ENCODE data around the gene ADRB2. TPM values are rescaled to one million over a fixed set of nuclear protein-coding genes. Genes with fewer than 3 reads are reported as not detected.
"Not testable (repeated sequence)": the region's sequence is repeated elsewhere in the genome, so short reads cannot be mapped to it uniquely, and the experiment has no call there.

The ADRB2 gene
- total RNA-seq, 2 experiments from 2014 or later = 0.36 to 0.52 TPM

- H3K4me1 Mint-ChIP-seq (ENCODE audit: low read depth) = peaks cover 24% of the 10 kb centered on the region
- POLR2A ChIA-PET = interaction anchor here (0.5 kb wide), 1 partner anchor 487 kb away, joined by 3 read pairs; no protein-coding TSS in a partner anchor
- H3K27ac Mint-ChIP-seq = no peak overlapping the region
- no peak overlapping the region for H3K4me3 Mint-ChIP-seq
- CTCF ChIA-PET = interaction anchor here (1.3 to 2.6 kb wide), 2 partner anchors 166 to 243 kb away, joined by 5 to 9 read pairs; no protein-coding TSS in a partner anchor
- peak; percentile 31 for DNase-seq
- H3K36me3 Mint-ChIP-seq = no peaks in the 10 kb centered on the region
- intact Hi-C loops (cut with micrococcal nuclease) = loop anchor here (5.0 kb wide), 2 partner anchors 35 to 605 kb away; partner anchors contain the start of gene ADRB2
- H3K9me3 Mint-ChIP-seq = no peaks in the 10 kb centered on the region
- H3K27me3 Mint-ChIP-seq = peaks cover 29% of the 10 kb centered on the region
These were observed 33.7 kb upstream of the ADRB2 start for GRCh38 chr5:148792744-148793143.

- CTCF ChIA-PET = interaction anchor here (0.9 to 2.6 kb wide), 3 partner anchors 27 to 242 kb away, joined by 3 to 9 read pairs (median 5); no protein-coding TSS in a partner anchor
- intact Hi-C loops (cut with micrococcal nuclease) = loop anchor here (5.0 kb wide), 2 partner anchors 34 to 606 kb away; partner anchors contain the start of gene ADRB2
- DNase-seq = no peak
- POLR2A ChIA-PET = interaction anchor here (0.5 kb wide), 1 partner anchor 487 kb away, joined by 3 read pairs; no protein-coding TSS in a partner anchor
- peaks cover 28% of the 10 kb centered on the region for H3K27me3 Mint-ChIP-seq
- H3K36me3 Mint-ChIP-seq = no peaks in the 10 kb centered on the region
- H3K4me1 Mint-ChIP-seq (ENCODE audit: low read depth) = peaks cover 24% of the 10 kb centered on the region
- no peak overlapping the region for H3K27ac Mint-ChIP-seq
- H3K4me3 Mint-ChIP-seq = no peak overlapping the region
- no peaks in the 10 kb centered on the region for H3K9me3 Mint-ChIP-seq
These were observed 33.1 kb upstream of the ADRB2 start for GRCh38 chr5:148793261-148793660.

- Mint-ChIP-seq H3K4me3 (no peak overlapping the region), H3K27me3 (peaks cover 28% of the 10 kb centered on the region), H3K9me3 (no peaks in the 10 kb centered on the region), H3K27ac (no peak overlapping the region), H3K4me1 (ENCODE audit: low read depth) (peaks cover 27% of the 10 kb centered on the region), H3K36me3 (no peaks in the 10 kb centered on the region)
- intact Hi-C loops (cut with micrococcal nuclease) = loop anchor here (5.0 kb wide), 2 partner anchors 33 to 607 kb away; partner anchors contain the start of gene ADRB2
- POLR2A ChIA-PET = interaction anchor here (0.6 kb wide), 1 partner anchor 12 kb away, joined by 3 read pairs; no protein-coding TSS in a partner anchor
- DNase-seq = no peak
- CTCF ChIA-PET = interaction anchor here (0.5 to 0.9 kb wide), 3 partner anchors 26 to 759 kb away, joined by 3 read pairs; no protein-coding TSS in a partner anchor
These were observed 32.1 kb upstream of the ADRB2 start for GRCh38 chr5:148794275-148794674.

GRCh38 chr5:148794729-148795561 lies 31.5 kb upstream of the ADRB2 start:
- Mint-ChIP-seq H3K4me3 (no peak overlapping the region), H3K9me3 (no peaks in the 10 kb centered on the region), H3K27me3 (peaks cover 25% of the 10 kb centered on the region), H3K36me3 (no peaks in the 10 kb centered on the region), H3K27ac (no peak overlapping the region), H3K4me1 (ENCODE audit: low read depth) (peaks cover 32% of the 10 kb centered on the region)
- DNase-seq = no peak
- intact Hi-C loops (cut with micrococcal nuclease) = loop anchor here (5.0 kb wide), 2 partner anchors 32 to 608 kb away; partner anchors contain the start of gene ADRB2
- ChIA-PET POLR2A (no interaction called here), CTCF (no interaction called here)

- ChIA-PET POLR2A (no interaction called here), CTCF (interaction anchor here (0.9 to 3.1 kb wide), 3 partner anchors 24 to 161 kb away, joined by 3 to 10 read pairs (median 3); no protein-coding TSS in a partner anchor)
- DNase-seq = no peak
- H3K4me3 Mint-ChIP-seq = no peak overlapping the region
- peaks cover 24% of the 10 kb centered on the region for H3K4me1 Mint-ChIP-seq (ENCODE audit: low read depth)
- intact Hi-C loops (cut with micrococcal nuclease) = no loop called here
- H3K27ac Mint-ChIP-seq = no peak overlapping the region
- H3K27me3 Mint-ChIP-seq = peaks cover 27% of the 10 kb centered on the region
- H3K9me3 Mint-ChIP-seq = no peaks in the 10 kb centered on the region
- H3K36me3 Mint-ChIP-seq = no peaks in the 10 kb centered on the region
These were observed 29.5 kb upstream of the ADRB2 start for GRCh38 chr5:148796936-148797335.

GRCh38 chr5:148798786-148799185 lies 27.6 kb upstream of the ADRB2 start:
- Mint-ChIP-seq H3K27ac (no peak overlapping the region), H3K9me3 (peaks cover 5% of the 10 kb centered on the region), H3K4me3 (no peak overlapping the region), H3K27me3 (peaks cover 26% of the 10 kb centered on the region), H3K36me3 (peaks cover 3% of the 10 kb centered on the region), H3K4me1 (ENCODE audit: low read depth) (peaks cover 30% of the 10 kb centered on the region)
- intact Hi-C loops (cut with micrococcal nuclease) = no loop called here
- DNase-seq = no peak
- ChIA-PET CTCF (interaction anchor here (0.8 to 3.1 kb wide), 3 partner anchors 23 to 68 kb away, joined by 3 to 10 read pairs (median 4); no protein-coding TSS in a partner anchor), POLR2A (no interaction called here)

GRCh38 chr5:148799737-148800527 lies 26.5 kb upstream of the ADRB2 start:
- H3K4me3 Mint-ChIP-seq = no peak overlapping the region

GRCh38 chr5:148801682-148802276 lies 24.6 kb upstream of the ADRB2 start:
- POLR2A ChIA-PET = no interaction called here
- no peak for DNase-seq
- peaks cover 3% of the 10 kb centered on the region for H3K36me3 Mint-ChIP-seq
- intact Hi-C loops (cut with micrococcal nuclease) = loop anchor here (2.0 to 10.0 kb wide), 3 partner anchors 93 to 753 kb away; partner anchors contain the start of gene CSNK1A1
- peaks cover 5% of the 10 kb centered on the region for H3K9me3 Mint-ChIP-seq
- H3K4me1 Mint-ChIP-seq (ENCODE audit: low read depth) = peaks cover 55% of the 10 kb centered on the region
- no peak overlapping the region for H3K27ac Mint-ChIP-seq
- CTCF ChIA-PET = interaction anchor here (1.0 kb wide), 2 partner anchors 10 to 19 kb away, joined by 3 read pairs; no protein-coding TSS in a partner anchor
- H3K4me3 Mint-ChIP-seq = no peak overlapping the region
- H3K27me3 Mint-ChIP-seq = peaks cover 19% of the 10 kb centered on the region

More at GRCh38 chr5:148799737-148800527, 26.5 kb upstream of the ADRB2 start:
- CTCF ChIA-PET = interaction anchor here (0.6 to 1.7 kb wide), 5 partner anchors 11 to 158 kb away, joined by 3 to 7 read pairs (median 4); no protein-coding TSS in a partner anchor
- peaks cover 3% of the 10 kb centered on the region for H3K36me3 Mint-ChIP-seq
- peaks cover 5% of the 10 kb centered on the region for H3K9me3 Mint-ChIP-seq
- H3K4me1 Mint-ChIP-seq (ENCODE audit: low read depth) = peaks cover 40% of the 10 kb centered on the region
- POLR2A ChIA-PET = interaction anchor here (0.6 to 1.7 kb wide), 2 partner anchors 9 to 25 kb away, joined by 3 to 8 read pairs; no protein-coding TSS in a partner anchor
- intact Hi-C loops (cut with micrococcal nuclease) = loop anchor here (1.0 to 10.0 kb wide), 5 partner anchors 9 to 755 kb away; partner anchors contain the start of gene CSNK1A1
- H3K27me3 Mint-ChIP-seq = peaks cover 23% of the 10 kb centered on the region
- peak; percentile 59 for DNase-seq
- peak overlapping the region; percentile 4 for H3K27ac Mint-ChIP-seq

- POLR2A ChIA-PET = interaction anchor here (1.0 to 1.4 kb wide), 3 partner anchors 12 to 83 kb away, joined by 3 to 13 read pairs (median 3); no protein-coding TSS in a partner anchor
- intact Hi-C loops (cut with micrococcal nuclease) = loop anchor here (10.0 kb wide), 2 partner anchors 359 to 751 kb away; partner anchors contain the start of gene CSNK1A1
- H3K27me3 Mint-ChIP-seq = peaks cover 19% of the 10 kb centered on the region
- peak; percentile 62 for DNase-seq
- H3K27ac Mint-ChIP-seq = peak overlapping the region; percentile 49
- H3K9me3 Mint-ChIP-seq, H3K4me3 Mint-ChIP-seq, H3K36me3 Mint-ChIP-seq: not testable (repeated sequence)
- CTCF ChIA-PET = interaction anchor here (2.7 to 3.2 kb wide), 2 partner anchors 12 to 18 kb away, joined by 11 to 12 read pairs; no protein-coding TSS in a partner anchor
- peaks cover 60% of the 10 kb centered on the region for H3K4me1 Mint-ChIP-seq (ENCODE audit: low read depth)
These were observed 23.0 kb upstream of the ADRB2 start for GRCh38 chr5:148803451-148803850.

- H3K4me1 Mint-ChIP-seq (ENCODE audit: low read depth) = peaks cover 65% of the 10 kb centered on the region
- DNase-seq = no peak
- no peak overlapping the region for H3K27ac Mint-ChIP-seq
- H3K27me3 Mint-ChIP-seq = peaks cover 15% of the 10 kb centered on the region
- ChIA-PET POLR2A (interaction anchor here (1.3 to 2.9 kb wide), 3 partner anchors 13 to 82 kb away, joined by 3 to 13 read pairs (median 10); no protein-coding TSS in a partner anchor), CTCF (interaction anchor here (0.6 to 3.2 kb wide), 3 partner anchors 13 to 71 kb away, joined by 3 to 12 read pairs (median 11); no protein-coding TSS in a partner anchor)
- H3K36me3 Mint-ChIP-seq = peaks cover 3% of the 10 kb centered on the region
- no peak overlapping the region for H3K4me3 Mint-ChIP-seq
- intact Hi-C loops (cut with micrococcal nuclease) = loop anchor here (10.0 kb wide), 2 partner anchors 360 to 750 kb away; partner anchors contain the start of gene CSNK1A1
- peaks cover 5% of the 10 kb centered on the region for H3K9me3 Mint-ChIP-seq
These were observed 22.0 kb upstream of the ADRB2 start for GRCh38 chr5:148804393-148804792.
